Fibroblast of lung (primary cell): Measurements from ENCODE around the gene ASTN1.

Source experiments
- EZH2 ChIP-seq: IDR thresholded peaks from 2 replicates; pipeline ENCODE4 v1.5.1; 2012; ENCODE audit warnings: low read length, control low read depth, mild to moderate bottlenecking; ENCODE audit errors: missing control alignments
- TF ChIP-seq, protein P1 (sequence below), 2 donors: IDR thresholded peaks in 1 of 2; conservative IDR thresholded peaks in 1 of 2; 1 replicate in 1 of 2; 2 replicates in 1 of 2; pipeline ENCODE4 v1.5.1; 2011 to 2012; ENCODE audit warnings: low read length in 2 of 2, control low read depth in 1 of 2, inconsistent platforms in 1 of 2, low read depth in 1 of 2, mild to moderate bottlenecking in 1 of 2

DNA sequence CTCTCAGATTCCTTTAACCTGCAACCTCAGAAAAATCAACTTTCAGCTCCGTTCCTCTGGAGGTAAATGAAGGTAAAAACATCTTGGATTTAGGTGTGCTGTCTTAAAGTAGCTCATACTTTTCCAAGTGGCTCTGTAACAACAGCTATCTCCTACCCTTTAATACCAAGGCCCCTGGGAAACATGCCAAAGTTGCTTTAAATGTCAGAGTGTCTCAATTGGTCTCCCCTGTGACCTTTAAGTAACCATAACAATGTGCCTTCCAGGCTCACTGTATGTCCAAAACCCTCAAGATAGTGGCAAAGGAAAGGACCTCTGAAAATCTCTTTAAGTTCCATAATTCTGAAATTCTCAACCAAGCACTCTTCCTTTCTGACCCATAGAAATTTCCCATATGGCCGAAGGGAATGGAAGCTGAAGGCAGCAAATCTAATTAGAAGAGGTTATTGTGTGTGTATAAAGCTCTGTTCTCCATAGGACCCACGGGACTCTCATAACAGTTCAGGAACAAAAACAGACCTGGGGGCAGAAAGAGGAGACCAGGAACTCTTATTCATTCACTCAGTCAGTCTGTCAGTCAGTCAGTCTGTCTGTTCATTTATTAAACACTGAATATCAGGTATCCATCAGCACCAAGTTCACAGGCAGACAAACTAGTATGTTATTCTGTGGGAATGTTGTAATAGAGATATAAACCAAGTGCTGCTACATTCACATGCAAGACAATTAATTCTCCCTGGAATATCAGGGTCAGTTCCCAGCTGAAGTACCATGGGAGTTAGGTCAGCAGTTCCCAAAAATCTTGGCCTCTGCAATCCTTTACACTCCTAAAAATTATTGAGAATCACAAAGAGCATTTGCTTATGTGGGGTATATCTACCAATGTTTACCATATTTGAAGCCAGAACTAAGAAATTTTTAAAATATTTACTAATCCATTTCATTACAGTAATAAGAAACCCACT, 19.1 kb downstream of the ASTN1 start:
- TF ChIP-seq, protein P1, sequence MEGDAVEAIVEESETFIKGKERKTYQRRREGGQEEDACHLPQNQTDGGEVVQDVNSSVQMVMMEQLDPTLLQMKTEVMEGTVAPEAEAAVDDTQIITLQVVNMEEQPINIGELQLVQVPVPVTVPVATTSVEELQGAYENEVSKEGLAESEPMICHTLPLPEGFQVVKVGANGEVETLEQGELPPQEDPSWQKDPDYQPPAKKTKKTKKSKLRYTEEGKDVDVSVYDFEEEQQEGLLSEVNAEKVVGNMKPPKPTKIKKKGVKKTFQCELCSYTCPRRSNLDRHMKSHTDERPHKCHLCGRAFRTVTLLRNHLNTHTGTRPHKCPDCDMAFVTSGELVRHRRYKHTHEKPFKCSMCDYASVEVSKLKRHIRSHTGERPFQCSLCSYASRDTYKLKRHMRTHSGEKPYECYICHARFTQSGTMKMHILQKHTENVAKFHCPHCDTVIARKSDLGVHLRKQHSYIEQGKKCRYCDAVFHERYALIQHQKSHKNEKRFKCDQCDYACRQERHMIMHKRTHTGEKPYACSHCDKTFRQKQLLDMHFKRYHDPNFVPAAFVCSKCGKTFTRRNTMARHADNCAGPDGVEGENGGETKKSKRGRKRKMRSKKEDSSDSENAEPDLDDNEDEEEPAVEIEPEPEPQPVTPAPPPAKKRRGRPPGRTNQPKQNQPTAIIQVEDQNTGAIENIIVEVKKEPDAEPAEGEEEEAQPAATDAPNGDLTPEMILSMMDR (conservative IDR thresholded peaks at IDR 0.05 in 1 of 2, IDR thresholded peaks at IDR 0.05 in 1 of 2; ENCODE audit: low read depth in 1 of 2, low read length in 2 of 2), result no peak
- no peak for TF ChIP-seq EZH2
